Measurements from ENCODE around the gene PARPBP.

- no peak for TF ChIP-seq POLR2A (IDR thresholded peaks at IDR 0.05; ENCODE audit: low read length)
- no peak for TF ChIP-seq GATA1 (IDR thresholded peaks at IDR 0.05; ENCODE audit: low read depth, low read length)
These were observed 24.2 kb downstream of the PARPBP start for GRCh38 chr12:102144221-102144620.
